HepG2 (cell line): ENCODE data around the gene TBC1D19. TPM values are rescaled to one million over a fixed set of nuclear protein-coding genes. Genes with fewer than 3 reads are reported as not detected.

Source experiments
- ATAC-seq: fragments of 200-7000 bp; cut with Tn5 transposase; 3 replicates; pipeline ENCODE4 v1.9.1; 2020; ENCODE audit warnings: mild to moderate bottlenecking, moderate library complexity
- BruUV-seq: library from RNA; stranded (reverse); fragments of 400-500 nt; replicated peaks from 2 replicates; lab custom pipeline; 2021; lab: Mats Ljungman, UMichigan
- CTCF ChIA-PET: fragments of 300-600 bp; formaldehyde crosslinking; extraction: SDS; loops from one replicate; lab custom pipeline; 2021; ENCODE audit warnings: low total read pairs, inconsistent platforms, low intra/inter-chr PET ratio; lab: Yijun Ruan, JAX
- POLR2A ChIA-PET: fragments of 350-600 bp; sonication (Branson Sonifier 250); formaldehyde crosslinking; loops from one replicate; lab custom pipeline; 2020; ENCODE audit warnings: antibody characterized with exemption, inconsistent platforms; lab: Yijun Ruan, JAX
- DNase-seq: peaks from one replicate; pipeline ENCODE4 v3.0.0-alpha.2; 2015; ENCODE audit warnings: low spot score
- FAIRE-seq: peaks from 3 replicates; lab custom pipeline; 2011; peaks lifted over from hg19 to GRCh38; lab: Jason Lieb, UNC
- H2AFZ ChIP-seq: one replicate; pipeline ENCODE4 v1.6.1; 2011; ENCODE audit warnings: low read length, inconsistent platforms
- H3K27ac ChIP-seq: fragments of 300-600 bp; 3 replicates; pipeline ENCODE4 v1.8.0; 2011; ENCODE audit warnings: mixed run types, mild to moderate bottlenecking, mixed read lengths, low read length, inconsistent platforms; ENCODE audit not compliant: insufficient read depth; ENCODE audit errors: extremely low read length
- H3K27me3 ChIP-seq, 2 experiments: fragments of 200-600 bp in 1 of 2; 2 replicates in 1 of 2; 3 replicates in 1 of 2; pipeline versions ENCODE4 v1.6.0 to v1.8.0; 2011; ENCODE audit warnings: low read length in 2 of 2, mild to moderate bottlenecking in 2 of 2, moderate library complexity in 2 of 2, inconsistent platforms in 1 of 2; ENCODE audit not compliant: insufficient read depth in 2 of 2, control insufficient read depth in 1 of 2
- H3K36me3 ChIP-seq, 2 experiments: fragments of 200-600 bp in 1 of 2; replicated peaks in 1 of 2; 2 replicates in 1 of 2; 3 replicates in 1 of 2; pipeline versions ENCODE4 v1.5.1 to v1.8.0; 2011; ENCODE audit warnings: low read length in 2 of 2, inconsistent platforms in 1 of 2; ENCODE audit not compliant: insufficient read depth in 2 of 2, control insufficient read depth in 1 of 2
- H3K4me1 ChIP-seq: 2 replicates; pipeline ENCODE4 v1.5.1; 2012; ENCODE audit warnings: low read length, inconsistent platforms; ENCODE audit not compliant: insufficient read depth
- H3K4me2 ChIP-seq: 2 replicates; pipeline ENCODE4 v1.6.0; 2011; ENCODE audit warnings: low read depth, low read length, inconsistent platforms
- H3K4me3 ChIP-seq, 3 experiments: fragments of 200-600 bp in 1 of 3; sonication (generic), shearing (Covaris generic) in 1 of 3; replicated peaks in 1 of 3; 2 replicates each; pipeline ENCODE4 v1.5.1; 2011 to 2016; ENCODE audit warnings: low read length in 3 of 3, inconsistent platforms in 2 of 3, low read depth in 2 of 3, mild to moderate bottlenecking in 2 of 3, control low read depth in 1 of 3, mixed read lengths in 1 of 3; ENCODE audit not compliant: insufficient read depth in 1 of 3
- H3K79me2 ChIP-seq: one replicate; pipeline ENCODE4 v1.6.1; 2011; ENCODE audit warnings: low read length, inconsistent platforms; ENCODE audit not compliant: insufficient read depth
- H3K9ac ChIP-seq: 2 replicates; pipeline ENCODE4 v1.6.0; 2011; ENCODE audit warnings: mild to moderate bottlenecking, low read depth, low read length, inconsistent platforms; ENCODE audit not compliant: insufficient read depth
- H3K9me3 ChIP-seq: 2 replicates; pipeline ENCODE4 v1.5.1; 2012; ENCODE audit warnings: mild to moderate bottlenecking, low read length
- H4K20me1 ChIP-seq: 2 replicates; pipeline ENCODE4 v1.6.0; 2011; ENCODE audit warnings: inconsistent platforms, mild to moderate bottlenecking, low read length, moderate library complexity; ENCODE audit not compliant: insufficient read depth
- MNT ChIP-seq: fragments of 450-650 bp; IDR thresholded peaks from 2 replicates; pipeline ENCODE4 v1.6.1; 2016
- MTA1 ChIP-seq: sonication (generic); formaldehyde crosslinking; IDR thresholded peaks from 2 replicates; pipeline ENCODE4 v1.4.0; 2020; ENCODE audit warnings: missing genetic modification reagents, mild to moderate bottlenecking, borderline replicate concordance
- NFRKB ChIP-seq: fragments of 450-650 bp; IDR thresholded peaks from 2 replicates; pipeline ENCODE4 v1.6.1; 2017
- SP140L ChIP-seq: sonication (generic); formaldehyde crosslinking; IDR thresholded peaks from 2 replicates; pipeline ENCODE4 v1.4.0; 2020; ENCODE audit warnings: missing genetic modification reagents, borderline replicate concordance
- SPEN ChIP-seq: sonication (generic); formaldehyde crosslinking; IDR thresholded peaks from 2 replicates; pipeline ENCODE4 v1.5.1; 2020; ENCODE audit warnings: low read depth, mild to moderate bottlenecking, missing genetic modification reagents
- ZNF607 ChIP-seq: sonication (generic); formaldehyde crosslinking; IDR thresholded peaks from 2 replicates; pipeline ENCODE4 v1.5.1; 2020; ENCODE audit warnings: missing genetic modification reagents, mild to moderate bottlenecking, borderline replicate concordance
- in situ Hi-C: cut with HindIII; loops from 2 replicates; pipeline ENCODE4 v1.10.0; 2017; ENCODE audit warnings: low pct_unique_long_range_greater_than_20kb; ENCODE audit not compliant: extremely low pct_ligation_motif_present
- intact Hi-C: fragments of 100-400 bp; cut with micrococcal nuclease; formaldehyde crosslinking; loops from one replicate; pipeline ENCODE4 v1.10.0; 2022; ENCODE audit not compliant: unreplicated experiment
- polyA plus RNA-seq, 8 experiments: library from polyadenylated mRNA; depleted of rRNA in 3 of 8; stranded (reverse) in 7 of 8; unstranded in 1 of 8; fragments of >200 nt; fragmentation: Illumina TruSeq in 4 of 8; extraction: Trizol in 4 of 8; gene quantifications; 2 replicates each; pipeline versions ENCODE4 v1.2.1 to v1.2.3, GENCODE V29; 2011 to 2016; ENCODE audit warnings: low read depth in 4 of 8, missing spikeins in 1 of 8, mixed read lengths in 1 of 8; ENCODE audit not compliant: insufficient read depth in 1 of 8
- total RNA-seq, 5 experiments: library from RNA; depleted of rRNA; stranded (reverse); fragments of >200 nt; fragmentation: Illumina TruSeq; extraction: Trizol; gene quantifications; 2 replicates each; pipeline ENCODE4 v1.2.3, GENCODE V29; 2016; ENCODE audit warnings: low read depth in 1 of 5
- TF ChIP-seq, protein P1 (sequence below): sonication (generic); formaldehyde crosslinking; IDR thresholded peaks from 2 replicates; pipeline ENCODE4 v1.4.0; 2020; ENCODE audit warnings: mild to moderate bottlenecking, missing genetic modification reagents

The TBC1D19 gene
- total and polyA plus RNA-seq, 2 of the 13 experiments (the other 11 are each of a cell fraction or from before 2014, with no cell fraction given) = 1.6 to 3.5 TPM

DNA sequence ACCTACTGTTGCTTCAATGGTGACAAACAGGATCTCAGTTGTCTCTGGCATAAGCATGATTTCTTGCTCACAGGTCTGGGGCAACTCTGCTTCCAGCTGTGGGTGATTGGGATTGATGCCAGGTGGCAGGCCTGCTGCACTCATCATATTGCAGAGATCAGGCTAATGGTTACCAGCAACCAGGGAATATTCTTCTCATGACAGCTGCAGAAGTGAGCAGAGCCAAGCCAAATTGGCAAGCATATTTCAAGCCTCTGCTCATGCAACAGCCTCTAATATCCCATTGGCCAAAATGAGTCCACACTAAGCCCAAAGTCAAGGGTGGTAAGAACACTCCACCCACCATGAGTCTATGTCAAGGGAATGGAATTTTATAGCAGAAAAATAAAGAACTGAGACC lies 26.7 kb upstream of the TBC1D19 start:
- POLR2A ChIA-PET = no interaction called here
- no peak overlapping the region for H3K27ac ChIP-seq
- CTCF ChIA-PET = no interaction called here
- in situ Hi-C loops = no loop called here
- BruUV-seq = no TSS peak
- H4K20me1 ChIP-seq = no peaks in the 10 kb centered on the region
- H3K36me3 ChIP-seq = no peaks in the 10 kb centered on the region
- no peak overlapping the region for H3K9ac ChIP-seq
- no peaks in the 10 kb centered on the region for H3K79me2 ChIP-seq
- ATAC-seq = no peak
- H3K27me3 ChIP-seq = no peaks in the 10 kb centered on the region
- no peak overlapping the region for H2AFZ ChIP-seq
- H3K9me3 ChIP-seq = no peaks in the 10 kb centered on the region
- no peaks in the 10 kb centered on the region for H3K4me1 ChIP-seq
- H3K4me2 ChIP-seq = no peak overlapping the region
- intact Hi-C loops = no loop called here
- no peak overlapping the region for H3K4me3 ChIP-seq
- no peak for FAIRE-seq
- TF ChIP-seq, protein P1, sequence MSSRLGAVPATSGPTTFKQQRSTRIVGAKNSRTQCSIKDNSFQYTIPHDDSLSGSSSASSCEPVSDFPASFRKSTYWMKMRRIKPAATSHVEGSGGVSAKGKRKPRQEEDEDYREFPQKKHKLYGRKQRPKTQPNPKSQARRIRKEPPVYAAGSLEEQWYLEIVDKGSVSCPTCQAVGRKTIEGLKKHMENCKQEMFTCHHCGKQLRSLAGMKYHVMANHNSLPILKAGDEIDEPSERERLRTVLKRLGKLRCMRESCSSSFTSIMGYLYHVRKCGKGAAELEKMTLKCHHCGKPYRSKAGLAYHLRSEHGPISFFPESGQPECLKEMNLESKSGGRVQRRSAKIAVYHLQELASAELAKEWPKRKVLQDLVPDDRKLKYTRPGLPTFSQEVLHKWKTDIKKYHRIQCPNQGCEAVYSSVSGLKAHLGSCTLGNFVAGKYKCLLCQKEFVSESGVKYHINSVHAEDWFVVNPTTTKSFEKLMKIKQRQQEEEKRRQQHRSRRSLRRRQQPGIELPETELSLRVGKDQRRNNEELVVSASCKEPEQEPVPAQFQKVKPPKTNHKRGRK = no peak
- TF ChIP-seq MTA1 (CRISPR knock-in tag) (no peak), ZNF607 (CRISPR knock-in tag) (no peak), MNT (no peak), SP140L (CRISPR knock-in tag) (no peak), SPEN (CRISPR knock-in tag) (no peak), NFRKB (no peak)
- TF ChIP-seq, all 625 proteins: peak for 0
- no peak for DNase-seq
